SK-N-SH (cell line): Measurements from ENCODE around the gene STK31. TPM values are rescaled to one million over a fixed set of nuclear protein-coding genes. Genes with fewer than 3 reads are reported as not detected.
"Not testable (repeated sequence)": the region's sequence is repeated elsewhere in the genome, so short reads cannot be mapped to it uniquely, and the experiment has no call there.

Experiments
- CTCF ChIA-PET: fragments of 300-600, 350-600 bp; formaldehyde crosslinking; extraction: SDS; loops from one replicate; lab custom pipeline; 2021; lab: Yijun Ruan, JAX
- POLR2A ChIA-PET: fragments of 350-600 bp; sonication (Branson Sonifier 250); formaldehyde crosslinking; extraction: SDS; loops from one replicate; lab custom pipeline; 2020; ENCODE audit warnings: antibody characterized with exemption, inconsistent platforms; lab: Yijun Ruan, JAX
- DNase-seq: peaks from one replicate; pipeline ENCODE4 v3.0.0; 2012
- H2AFZ ChIP-seq: fragments of 200-600 bp; sonication (generic); 2 replicates; pipeline ENCODE4 v1.8.1; 2016; ENCODE audit warnings: antibody characterized with exemption, mild to moderate bottlenecking, low read depth
- H3F3A ChIP-seq: fragments of 200-600 bp; sonication (generic); replicated peaks from 2 replicates; pipeline ENCODE3; 2016; ENCODE audit warnings: antibody characterized with exemption, mild to moderate bottlenecking; ENCODE audit not compliant: insufficient read depth
- H3K27ac ChIP-seq, 2 experiments: fragments of 200-500 bp in 1 of 2; fragments of 200-600 bp in 1 of 2; sonication (Bioruptor generic) in 1 of 2; sonication (generic), shearing (Covaris generic) in 1 of 2; 2 replicates each; pipeline versions ENCODE4 v1.5.1 to v1.6.1; 2014 to 2016; ENCODE audit warnings: low read depth in 2 of 2, inconsistent platforms in 1 of 2, low read length in 1 of 2, mild to moderate bottlenecking in 1 of 2, mixed read lengths in 1 of 2
- H3K27me3 ChIP-seq: fragments of 200-600 bp; sonication (generic), shearing (Covaris generic); 2 replicates; pipeline ENCODE4 v1.6.1; 2016; ENCODE audit warnings: mixed run types; ENCODE audit not compliant: insufficient read depth
- H3K36me3 ChIP-seq, 2 experiments: fragments of 200-500 bp in 1 of 2; fragments of 200-600 bp in 1 of 2; sonication (Bioruptor generic) in 1 of 2; sonication (generic) in 1 of 2; replicated peaks in 1 of 2; 2 replicates each; pipeline versions ENCODE3 to v1.5.1; 2014 to 2016; ENCODE audit warnings: low read length in 1 of 2, mild to moderate bottlenecking in 1 of 2; ENCODE audit not compliant: insufficient read depth in 2 of 2, control insufficient read depth in 1 of 2
- H3K4me1 ChIP-seq, 2 experiments: fragments of 200-500 bp in 1 of 2; fragments of 200-600 bp in 1 of 2; sonication (Bioruptor generic) in 1 of 2; sonication (generic), shearing (Covaris generic) in 1 of 2; 2 replicates each; pipeline versions ENCODE4 v1.5.1 to v1.6.1; 2014 to 2016; ENCODE audit warnings: low read depth in 1 of 2, low read length in 1 of 2, mixed run types in 1 of 2; ENCODE audit not compliant: insufficient read depth in 2 of 2, control insufficient read depth in 1 of 2
- H3K4me2 ChIP-seq: fragments of 200-600 bp; sonication (generic), shearing (Covaris generic); 2 replicates; pipeline ENCODE4 v1.6.1; 2017; ENCODE audit warnings: mixed run types
- H3K4me3 ChIP-seq, 2 experiments: fragments of 200-500 bp in 1 of 2; fragments of 200-600 bp in 1 of 2; sonication (Bioruptor generic) in 1 of 2; sonication (generic), shearing (Covaris generic) in 1 of 2; 2 replicates each; pipeline versions ENCODE4 v1.5.1 to v1.8.1; 2014 to 2016; ENCODE audit warnings: low read depth in 2 of 2, inconsistent platforms in 1 of 2, low read length in 1 of 2, mild to moderate bottlenecking in 1 of 2, mixed read lengths in 1 of 2, moderate library complexity in 1 of 2
- H3K79me2 ChIP-seq: fragments of 200-600 bp; sonication (generic); 2 replicates; pipeline ENCODE4 v1.8.1; 2017; ENCODE audit warnings: mild to moderate bottlenecking; ENCODE audit not compliant: insufficient read depth
- H3K9ac ChIP-seq: fragments of 200-600 bp; sonication (generic); 2 replicates; pipeline ENCODE4 v1.6.1; 2017; ENCODE audit warnings: mixed run types
- H3K9me2 ChIP-seq: fragments of 200-600 bp; sonication (generic); 2 replicates; pipeline ENCODE4 v1.6.1; 2017; ENCODE audit warnings: mixed run types
- H3K9me3 ChIP-seq: fragments of 200-600 bp; sonication (generic); 2 replicates; pipeline ENCODE4 v1.6.1; 2017; ENCODE audit warnings: mixed run types, mild to moderate bottlenecking, moderate library complexity
- H4K20me1 ChIP-seq: fragments of 200-600 bp; sonication (generic); 2 replicates; pipeline ENCODE4 v1.6.1; 2017; ENCODE audit warnings: mild to moderate bottlenecking, mixed run types; ENCODE audit not compliant: insufficient read depth
- ELF1 ChIP-seq: IDR thresholded peaks from 2 replicates; pipeline ENCODE4 v1.4.0; 2012
- FOXJ3 ChIP-seq: sonication (generic); formaldehyde crosslinking; IDR thresholded peaks from 2 replicates; pipeline ENCODE4 v1.5.1; 2020; ENCODE audit warnings: mild to moderate bottlenecking, missing genetic modification reagents
- GABPA ChIP-seq: IDR thresholded peaks from 2 replicates; pipeline ENCODE4 v1.4.0; 2012; ENCODE audit warnings: low read depth, mild to moderate bottlenecking
- JUND ChIP-seq: IDR thresholded peaks from 2 replicates; pipeline ENCODE4 v1.4.0; 2012
- MXI1 ChIP-seq: IDR thresholded peaks from 2 replicates; pipeline ENCODE4 v1.6.1; 2012; ENCODE audit warnings: mild to moderate bottlenecking, low read depth, low read length, improper control_type of control experiment
- RAD21 ChIP-seq: IDR thresholded peaks from 2 replicates; pipeline ENCODE4 v1.6.1; 2012; ENCODE audit warnings: mild to moderate bottlenecking, low read length
- RCOR1 ChIP-seq: fragments of 150-350 bp; IDR thresholded peaks from 2 replicates; pipeline ENCODE4 v1.6.1; 2017; ENCODE audit warnings: antibody characterized with exemption, low read length
- SIN3A ChIP-seq: IDR thresholded peaks from 2 replicates; pipeline ENCODE4 v1.6.1; 2012; ENCODE audit warnings: low read depth, mild to moderate bottlenecking, low read length, moderate library complexity, borderline replicate concordance
- SMC3 ChIP-seq: IDR thresholded peaks from 2 replicates; pipeline ENCODE4 v1.6.1; 2012; ENCODE audit warnings: low read depth, low read length, improper control_type of control experiment
- TCF12 ChIP-seq: IDR thresholded peaks from 2 replicates; pipeline ENCODE4 v1.4.0; 2012
- TEAD4 ChIP-seq: IDR thresholded peaks from 2 replicates; pipeline ENCODE4 v1.4.0; 2012; ENCODE audit warnings: mild to moderate bottlenecking, borderline replicate concordance; ENCODE audit not compliant: insufficient read depth
- YY1 ChIP-seq: IDR thresholded peaks from 2 replicates; pipeline ENCODE4 v1.4.0; 2012; ENCODE audit warnings: low read depth, mild to moderate bottlenecking
- WGBS: methylation state at CpG from one replicate; pipeline ENCODE4 v1.1.6; 2017; ENCODE audit warnings: low lambda C conversion rate; 5-methylcytosine and 5-hydroxymethylcytosine counted together
- polyA plus RNA-seq, 3 experiments: library from polyadenylated mRNA; depleted of rRNA; stranded (reverse); fragments of >200 nt; gene quantifications; 2 replicates each; pipeline ENCODE4 v1.2.3, GENCODE V29; 2012
- TF ChIP-seq, protein P1 (sequence below): IDR thresholded peaks from 2 replicates; pipeline ENCODE4 v1.4.0; 2012; ENCODE audit warnings: low read depth, borderline replicate concordance
- TF ChIP-seq, protein P2 (sequence below): fragments of 200-600 bp; sonication (generic); IDR thresholded peaks from 2 replicates; pipeline ENCODE4 v1.6.1; 2017; ENCODE audit warnings: antibody characterized with exemption, mild to moderate bottlenecking, moderate library complexity
- TF ChIP-seq, protein P3 (sequence below): IDR thresholded peaks from 2 replicates; pipeline ENCODE4 v1.4.0; 2012; ENCODE audit warnings: low read depth, borderline replicate concordance

STK31 gene
- polyA plus RNA-seq, 1 of the 3 experiments (the other 2 are of a cell fraction): 0.02 TPM

DNA sequence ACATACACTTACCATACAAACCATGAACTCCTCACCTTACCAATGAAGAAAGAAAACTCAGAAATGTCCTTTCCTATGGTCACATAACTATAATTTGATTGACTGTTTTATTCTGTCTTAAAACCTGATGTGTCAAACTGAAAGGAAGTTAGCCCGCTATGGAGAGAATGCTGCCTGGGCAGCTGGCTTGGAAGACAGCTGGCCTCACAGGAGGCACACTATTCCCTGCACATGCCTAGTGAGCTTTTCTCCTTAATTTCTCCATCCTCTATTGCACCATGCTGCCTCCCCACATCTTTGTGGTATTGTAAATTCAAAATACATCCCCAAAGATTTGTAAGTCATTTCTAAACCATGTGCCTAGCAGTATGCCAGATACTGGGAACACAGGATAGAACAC is 163.3 kb downstream of the STK31 start:
- TF ChIP-seq SMC3: no peak
- TF ChIP-seq RCOR1: no peak
- no peak for TF ChIP-seq RAD21
- TF ChIP-seq, protein P1, sequence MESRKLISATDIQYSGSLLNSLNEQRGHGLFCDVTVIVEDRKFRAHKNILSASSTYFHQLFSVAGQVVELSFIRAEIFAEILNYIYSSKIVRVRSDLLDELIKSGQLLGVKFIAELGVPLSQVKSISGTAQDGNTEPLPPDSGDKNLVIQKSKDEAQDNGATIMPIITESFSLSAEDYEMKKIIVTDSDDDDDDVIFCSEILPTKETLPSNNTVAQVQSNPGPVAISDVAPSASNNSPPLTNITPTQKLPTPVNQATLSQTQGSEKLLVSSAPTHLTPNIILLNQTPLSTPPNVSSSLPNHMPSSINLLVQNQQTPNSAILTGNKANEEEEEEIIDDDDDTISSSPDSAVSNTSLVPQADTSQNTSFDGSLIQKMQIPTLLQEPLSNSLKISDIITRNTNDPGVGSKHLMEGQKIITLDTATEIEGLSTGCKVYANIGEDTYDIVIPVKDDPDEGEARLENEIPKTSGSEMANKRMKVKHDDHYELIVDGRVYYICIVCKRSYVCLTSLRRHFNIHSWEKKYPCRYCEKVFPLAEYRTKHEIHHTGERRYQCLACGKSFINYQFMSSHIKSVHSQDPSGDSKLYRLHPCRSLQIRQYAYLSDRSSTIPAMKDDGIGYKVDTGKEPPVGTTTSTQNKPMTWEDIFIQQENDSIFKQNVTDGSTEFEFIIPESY: no peak
- TF ChIP-seq, protein P2, sequence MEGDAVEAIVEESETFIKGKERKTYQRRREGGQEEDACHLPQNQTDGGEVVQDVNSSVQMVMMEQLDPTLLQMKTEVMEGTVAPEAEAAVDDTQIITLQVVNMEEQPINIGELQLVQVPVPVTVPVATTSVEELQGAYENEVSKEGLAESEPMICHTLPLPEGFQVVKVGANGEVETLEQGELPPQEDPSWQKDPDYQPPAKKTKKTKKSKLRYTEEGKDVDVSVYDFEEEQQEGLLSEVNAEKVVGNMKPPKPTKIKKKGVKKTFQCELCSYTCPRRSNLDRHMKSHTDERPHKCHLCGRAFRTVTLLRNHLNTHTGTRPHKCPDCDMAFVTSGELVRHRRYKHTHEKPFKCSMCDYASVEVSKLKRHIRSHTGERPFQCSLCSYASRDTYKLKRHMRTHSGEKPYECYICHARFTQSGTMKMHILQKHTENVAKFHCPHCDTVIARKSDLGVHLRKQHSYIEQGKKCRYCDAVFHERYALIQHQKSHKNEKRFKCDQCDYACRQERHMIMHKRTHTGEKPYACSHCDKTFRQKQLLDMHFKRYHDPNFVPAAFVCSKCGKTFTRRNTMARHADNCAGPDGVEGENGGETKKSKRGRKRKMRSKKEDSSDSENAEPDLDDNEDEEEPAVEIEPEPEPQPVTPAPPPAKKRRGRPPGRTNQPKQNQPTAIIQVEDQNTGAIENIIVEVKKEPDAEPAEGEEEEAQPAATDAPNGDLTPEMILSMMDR: no peak
- no peak for TF ChIP-seq JUND
- TF ChIP-seq, protein P3, sequence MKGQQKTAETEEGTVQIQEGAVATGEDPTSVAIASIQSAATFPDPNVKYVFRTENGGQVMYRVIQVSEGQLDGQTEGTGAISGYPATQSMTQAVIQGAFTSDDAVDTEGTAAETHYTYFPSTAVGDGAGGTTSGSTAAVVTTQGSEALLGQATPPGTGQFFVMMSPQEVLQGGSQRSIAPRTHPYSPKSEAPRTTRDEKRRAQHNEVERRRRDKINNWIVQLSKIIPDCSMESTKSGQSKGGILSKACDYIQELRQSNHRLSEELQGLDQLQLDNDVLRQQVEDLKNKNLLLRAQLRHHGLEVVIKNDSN: no peak
- TF ChIP-seq YY1: no peak
- TF ChIP-seq FOXJ3 (CRISPR knock-in tag): no peak
- TF ChIP-seq TCF12: no peak
- TF ChIP-seq MXI1: no peak
- TF ChIP-seq GABPA: no peak
- no peak for TF ChIP-seq SIN3A
- no peak for TF ChIP-seq TEAD4
- no peak for TF ChIP-seq ELF1
- no peaks in the 10 kb centered on the region for H3K27me3 ChIP-seq
- ChIA-PET POLR2A (no interaction called here), CTCF (interaction anchor here (1.5 to 1.8 kb wide), 2 partner anchors 10 to 508 kb away, joined by 4 to 5 read pairs; no protein-coding TSS in a partner anchor)
- no peak overlapping the region for H3K4me3 ChIP-seq
- no peak for DNase-seq
- no peak overlapping the region for H3K9ac ChIP-seq
- H3F3A ChIP-seq: no peaks in the 10 kb centered on the region
- H3K9me3 ChIP-seq: no peaks in the 10 kb centered on the region
- 95% methylated on average over 1 of the region's 1 CpG for WGBS
- no peaks in the 10 kb centered on the region for H3K79me2 ChIP-seq
- no peaks in the 10 kb centered on the region for H3K36me3 ChIP-seq
- no peak overlapping the region for H2AFZ ChIP-seq
- H3K9me2 ChIP-seq: no peaks in the 10 kb centered on the region
- no peaks in the 10 kb centered on the region for H3K4me1 ChIP-seq
- no peak overlapping the region for H3K27ac ChIP-seq
- H4K20me1 ChIP-seq: no peaks in the 10 kb centered on the region
- H3K4me2 ChIP-seq: no peak overlapping the region

DNA sequence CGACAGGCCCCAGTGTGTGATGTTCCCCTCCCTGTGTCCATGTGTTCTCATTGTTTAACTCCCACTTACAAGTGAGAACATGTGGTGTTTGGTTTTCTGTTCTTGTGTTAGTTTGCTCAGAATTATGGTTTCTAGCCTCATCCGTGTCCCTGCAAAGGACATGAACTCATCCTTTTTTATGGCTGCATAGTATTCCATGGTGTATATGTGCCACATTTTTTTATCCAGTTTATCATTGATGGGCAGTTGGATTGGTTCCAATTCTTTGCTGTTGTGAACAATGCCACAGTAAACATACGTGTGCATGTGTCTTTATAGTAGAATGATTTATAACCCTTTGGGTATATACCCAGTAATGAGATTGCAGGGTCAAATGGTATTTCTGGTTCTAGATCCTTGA is 166.5 kb downstream of the STK31 start:
- H3F3A ChIP-seq, H3K4me2 ChIP-seq, H4K20me1 ChIP-seq, H3K4me1 ChIP-seq, H3K79me2 ChIP-seq, H3K27me3 ChIP-seq, H2AFZ ChIP-seq, H3K9ac ChIP-seq, H3K9me2 ChIP-seq, DNase-seq, H3K27ac ChIP-seq, H3K4me3 ChIP-seq, H3K9me3 ChIP-seq, POLR2A ChIA-PET, H3K36me3 ChIP-seq: not testable (repeated sequence)
- WGBS: 59% methylated on average over 3 of the region's 3 CpGs
- CTCF ChIA-PET: interaction anchor here (1.2 kb wide), 1 partner anchor 13 kb away, joined by 5 read pairs; no protein-coding TSS in a partner anchor

Other genes with a start within 250 kb of the STK31 start
- gene IGF2BP3, start 239.7 kb upstream of the STK31 start, polyA plus RNA-seq (2012; rRNA removed): 34.4 and 46.5 TPM in 2 replicates
- 62.1 and 84.6 TPM in 2 replicates for gene TRA2A, start 178.2 kb upstream of the STK31 start, polyA plus RNA-seq (2012; rRNA removed)
- 5.5 and 6.8 TPM in 2 replicates for gene CCDC126, start 112.8 kb upstream of the STK31 start, polyA plus RNA-seq (2012; rRNA removed)
- gene FAM221A, start 30.0 kb upstream of the STK31 start, polyA plus RNA-seq (2012; rRNA removed): 9.7 and 10.5 TPM in 2 replicates